GM15510 (cell line): Measurements from ENCODE around the gene RAB11FIP4.

Experiments
- POLR2A ChIP-seq: IDR thresholded peaks from 3 replicates; pipeline ENCODE4 v1.6.1; 2011; ENCODE audit warnings: borderline replicate concordance; ENCODE audit not compliant: insufficient read length; ENCODE audit errors: extremely low read depth

The RAB11FIP4 gene

GRCh38 chr17:31453896-31454295 lies 62.4 kb downstream of the RAB11FIP4 start:
- TF ChIP-seq POLR2A: no peak

- no peak for TF ChIP-seq POLR2A
Observed at GRCh38 chr17:31456814-31457213, 65.3 kb downstream of the RAB11FIP4 start.

GRCh38 chr17:31457391-31458234 lies 66.1 kb downstream of the RAB11FIP4 start:
- no peak for TF ChIP-seq POLR2A

GRCh38 chr17:31458829-31459228 lies 67.4 kb downstream of the RAB11FIP4 start:
- TF ChIP-seq POLR2A: no peak

GRCh38 chr17:31459716-31460115 lies 68.2 kb downstream of the RAB11FIP4 start:
- no peak for TF ChIP-seq POLR2A

- no peak for TF ChIP-seq POLR2A
Observed at GRCh38 chr17:31460226-31460721, 68.8 kb downstream of the RAB11FIP4 start.

GRCh38 chr17:31461227-31461810 lies 69.8 kb downstream of the RAB11FIP4 start:
- TF ChIP-seq POLR2A: no peak

GRCh38 chr17:31462261-31462660 lies 70.8 kb downstream of the RAB11FIP4 start:
- no peak for TF ChIP-seq POLR2A

- no peak for TF ChIP-seq POLR2A
Observed at GRCh38 chr17:31466096-31466760, 74.8 kb downstream of the RAB11FIP4 start.

GRCh38 chr17:31467502-31468256 lies 76.2 kb downstream of the RAB11FIP4 start:
- TF ChIP-seq POLR2A: no peak

- no peak for TF ChIP-seq POLR2A
Observed at GRCh38 chr17:31469959-31470358, 78.5 kb downstream of the RAB11FIP4 start.

- no peak for TF ChIP-seq POLR2A
Observed at GRCh38 chr17:31470592-31470991, 79.1 kb downstream of the RAB11FIP4 start.

- no peak for TF ChIP-seq POLR2A
Observed at GRCh38 chr17:31472137-31472536, 80.7 kb downstream of the RAB11FIP4 start.

GRCh38 chr17:31475378-31476162 lies 84.1 kb downstream of the RAB11FIP4 start:
- TF ChIP-seq POLR2A: no peak

GRCh38 chr17:31476525-31477416 lies 85.3 kb downstream of the RAB11FIP4 start:
- no peak for TF ChIP-seq POLR2A
